ENCODE data around the gene PKIG.

DNA sequence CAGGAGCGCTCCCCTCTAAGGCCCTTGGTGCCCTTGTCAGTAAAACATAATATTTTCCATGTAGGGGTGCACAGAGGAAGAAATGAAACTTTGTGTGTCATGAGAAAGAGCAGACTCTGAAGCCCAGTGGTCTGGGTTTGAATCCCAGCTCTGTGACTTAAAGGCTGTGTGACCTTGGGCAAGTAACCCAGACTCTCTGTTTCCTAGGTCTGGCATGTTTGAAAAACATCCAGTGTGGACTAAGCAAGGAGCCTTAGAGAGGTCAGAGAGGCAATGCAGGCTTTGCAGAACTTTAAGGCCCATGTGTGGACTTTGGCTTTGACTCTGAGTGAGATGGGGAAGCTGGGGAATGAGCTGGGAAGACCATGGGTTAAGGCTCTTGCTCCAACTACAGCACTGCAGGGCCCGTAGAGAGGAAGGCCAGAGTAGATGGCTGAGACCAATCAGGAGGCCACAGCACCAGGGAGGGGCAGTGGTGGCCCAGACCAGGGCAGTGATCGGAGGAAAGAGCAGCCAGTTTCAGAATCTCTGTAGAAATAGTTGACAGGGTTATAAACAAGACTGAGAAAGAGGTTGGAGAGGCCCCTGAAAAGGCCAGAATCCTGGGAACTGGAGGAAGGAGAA, 50.9 kb downstream of the PKIG start:
- no peak for TF ChIP-seq EZH2phosphoT487 (IDR thresholded peaks at IDR 0.05; ENCODE audit: borderline replicate concordance)
- TF ChIP-seq, protein P1, sequence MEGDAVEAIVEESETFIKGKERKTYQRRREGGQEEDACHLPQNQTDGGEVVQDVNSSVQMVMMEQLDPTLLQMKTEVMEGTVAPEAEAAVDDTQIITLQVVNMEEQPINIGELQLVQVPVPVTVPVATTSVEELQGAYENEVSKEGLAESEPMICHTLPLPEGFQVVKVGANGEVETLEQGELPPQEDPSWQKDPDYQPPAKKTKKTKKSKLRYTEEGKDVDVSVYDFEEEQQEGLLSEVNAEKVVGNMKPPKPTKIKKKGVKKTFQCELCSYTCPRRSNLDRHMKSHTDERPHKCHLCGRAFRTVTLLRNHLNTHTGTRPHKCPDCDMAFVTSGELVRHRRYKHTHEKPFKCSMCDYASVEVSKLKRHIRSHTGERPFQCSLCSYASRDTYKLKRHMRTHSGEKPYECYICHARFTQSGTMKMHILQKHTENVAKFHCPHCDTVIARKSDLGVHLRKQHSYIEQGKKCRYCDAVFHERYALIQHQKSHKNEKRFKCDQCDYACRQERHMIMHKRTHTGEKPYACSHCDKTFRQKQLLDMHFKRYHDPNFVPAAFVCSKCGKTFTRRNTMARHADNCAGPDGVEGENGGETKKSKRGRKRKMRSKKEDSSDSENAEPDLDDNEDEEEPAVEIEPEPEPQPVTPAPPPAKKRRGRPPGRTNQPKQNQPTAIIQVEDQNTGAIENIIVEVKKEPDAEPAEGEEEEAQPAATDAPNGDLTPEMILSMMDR (conservative IDR thresholded peaks at IDR 0.05; ENCODE audit: low read length) = no peak

Measured in Loucy (cell line).